ENCODE data around the gene TMEM204.

The TMEM204 gene

DNA sequence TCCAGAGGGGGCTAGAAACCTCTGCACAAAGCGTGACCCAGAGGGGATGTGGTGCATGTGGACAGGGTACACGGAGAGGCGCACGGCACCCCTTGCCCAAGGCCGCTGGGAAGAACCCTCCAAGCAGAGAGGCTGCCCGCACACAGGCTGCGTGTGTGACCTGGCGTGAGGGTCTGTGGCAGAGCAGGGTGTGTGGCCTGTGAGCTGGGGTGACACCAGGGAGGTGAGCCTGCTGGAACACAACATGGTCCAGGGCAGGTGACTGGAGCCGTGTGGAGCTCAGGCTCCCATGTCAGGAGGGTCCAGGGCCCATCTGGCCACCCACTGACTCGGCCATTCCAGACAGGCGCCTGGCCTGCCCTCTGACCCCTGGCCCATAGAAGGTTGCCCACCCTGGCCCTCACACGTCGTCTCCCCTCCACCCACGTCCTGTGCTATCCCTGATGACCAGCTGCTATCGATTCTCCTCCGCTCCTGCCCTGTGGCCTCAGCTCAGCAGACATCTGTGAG lies 14.8 kb upstream of the TMEM204 start:
- TF ChIP-seq, protein P1, sequence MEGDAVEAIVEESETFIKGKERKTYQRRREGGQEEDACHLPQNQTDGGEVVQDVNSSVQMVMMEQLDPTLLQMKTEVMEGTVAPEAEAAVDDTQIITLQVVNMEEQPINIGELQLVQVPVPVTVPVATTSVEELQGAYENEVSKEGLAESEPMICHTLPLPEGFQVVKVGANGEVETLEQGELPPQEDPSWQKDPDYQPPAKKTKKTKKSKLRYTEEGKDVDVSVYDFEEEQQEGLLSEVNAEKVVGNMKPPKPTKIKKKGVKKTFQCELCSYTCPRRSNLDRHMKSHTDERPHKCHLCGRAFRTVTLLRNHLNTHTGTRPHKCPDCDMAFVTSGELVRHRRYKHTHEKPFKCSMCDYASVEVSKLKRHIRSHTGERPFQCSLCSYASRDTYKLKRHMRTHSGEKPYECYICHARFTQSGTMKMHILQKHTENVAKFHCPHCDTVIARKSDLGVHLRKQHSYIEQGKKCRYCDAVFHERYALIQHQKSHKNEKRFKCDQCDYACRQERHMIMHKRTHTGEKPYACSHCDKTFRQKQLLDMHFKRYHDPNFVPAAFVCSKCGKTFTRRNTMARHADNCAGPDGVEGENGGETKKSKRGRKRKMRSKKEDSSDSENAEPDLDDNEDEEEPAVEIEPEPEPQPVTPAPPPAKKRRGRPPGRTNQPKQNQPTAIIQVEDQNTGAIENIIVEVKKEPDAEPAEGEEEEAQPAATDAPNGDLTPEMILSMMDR (conservative IDR thresholded peaks at IDR 0.05; ENCODE audit: control insufficient read depth, insufficient read depth, low read depth, low read length), result no peak
- no peak overlapping the region for H3K4me3 ChIP-seq (ENCODE audit: control insufficient read depth, low read depth, low read length)
- no peak for DNase-seq (ENCODE audit: low read depth)

DNA sequence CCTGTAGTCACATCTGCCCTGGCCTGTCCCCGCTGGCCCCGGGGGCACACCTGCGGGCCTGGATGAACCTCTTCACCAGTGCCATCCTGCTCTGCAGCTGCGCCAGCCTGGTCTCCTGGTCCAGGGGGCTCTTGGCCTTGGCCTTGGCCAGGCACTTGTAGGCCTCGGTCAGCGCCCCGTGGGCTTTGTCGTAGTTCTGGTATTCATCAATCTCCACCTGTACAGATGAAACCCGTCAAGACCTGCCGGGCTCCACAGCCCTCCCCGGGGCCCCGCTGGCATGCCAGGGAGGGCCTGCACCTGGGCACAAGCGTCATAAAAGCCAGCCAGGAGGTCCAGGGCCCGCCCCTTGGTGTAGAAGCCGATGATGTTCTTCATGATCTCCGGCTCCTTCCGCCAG lies 13.6 kb upstream of the TMEM204 start:
- TF ChIP-seq, protein P1 (conservative IDR thresholded peaks at IDR 0.05; ENCODE audit: control insufficient read depth, insufficient read depth, low read depth, low read length), result no peak
- H3K4me3 ChIP-seq (ENCODE audit: control insufficient read depth, low read depth, low read length), result no peak overlapping the region
- no peak for DNase-seq (ENCODE audit: low read depth)

DNA sequence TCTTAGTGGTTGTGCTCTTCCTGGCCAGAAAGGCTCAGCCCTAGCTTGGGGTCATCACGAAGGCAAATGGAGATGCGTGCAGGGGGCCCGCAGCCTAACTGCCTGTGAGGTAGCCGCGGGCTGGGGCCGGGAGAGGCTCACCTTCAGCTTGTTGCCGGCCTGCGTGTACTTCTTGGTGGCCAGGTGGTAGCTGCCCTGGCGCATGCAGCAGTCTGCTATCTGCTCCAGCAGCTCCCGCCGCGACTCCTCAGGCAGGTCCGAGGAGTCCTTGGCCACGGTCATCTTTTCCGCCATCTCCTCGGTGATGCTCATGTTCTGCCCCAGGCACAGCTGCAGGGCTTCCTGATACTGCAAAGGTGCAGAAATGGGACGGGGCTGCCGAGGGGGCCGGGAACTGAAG lies 13.0 kb upstream of the TMEM204 start:
- DNase-seq (ENCODE audit: low read depth), result no peak
- no peak overlapping the region for H3K4me3 ChIP-seq (ENCODE audit: control insufficient read depth, low read depth, low read length)
- TF ChIP-seq, protein P1 (conservative IDR thresholded peaks at IDR 0.05; ENCODE audit: control insufficient read depth, insufficient read depth, low read depth, low read length), result no peak

DNA sequence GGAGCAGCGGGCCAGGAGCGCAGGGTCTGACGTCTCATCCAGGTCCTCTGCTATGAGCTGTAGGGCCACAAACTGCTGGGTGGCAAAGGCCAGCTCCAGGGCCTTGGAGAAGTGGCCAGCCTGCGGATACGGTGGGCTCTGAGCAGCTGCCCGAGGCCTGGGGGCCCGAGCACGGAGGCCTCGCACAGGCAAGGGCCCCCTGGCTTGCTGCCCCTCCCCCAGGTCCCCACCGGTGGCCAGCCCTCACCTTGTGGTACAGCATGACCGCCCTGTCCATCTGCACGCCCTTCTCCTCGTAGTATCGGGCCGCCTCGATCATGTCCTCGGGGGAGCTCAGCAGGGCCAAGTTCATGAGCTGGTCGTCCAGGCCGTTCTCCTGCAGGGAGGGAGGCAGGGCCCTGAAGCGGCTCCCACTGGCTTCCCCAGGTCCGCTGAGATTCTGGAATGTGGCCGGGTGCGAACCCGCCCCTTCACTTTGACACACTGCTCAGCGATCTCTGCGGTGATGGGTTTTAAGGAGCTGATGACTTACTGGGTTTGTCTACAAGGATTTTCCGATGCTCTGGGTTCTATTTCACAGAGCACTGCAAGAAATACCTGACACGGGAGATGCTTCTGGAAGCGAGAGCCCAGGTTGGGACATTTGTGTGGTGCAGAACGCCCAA lies 9.8 kb upstream of the TMEM204 start:
- no peak overlapping the region for H3K4me3 ChIP-seq (ENCODE audit: control insufficient read depth, low read depth, low read length)
- TF ChIP-seq, protein P1 (conservative IDR thresholded peaks at IDR 0.05; ENCODE audit: control insufficient read depth, insufficient read depth, low read depth, low read length), result no peak

DNA sequence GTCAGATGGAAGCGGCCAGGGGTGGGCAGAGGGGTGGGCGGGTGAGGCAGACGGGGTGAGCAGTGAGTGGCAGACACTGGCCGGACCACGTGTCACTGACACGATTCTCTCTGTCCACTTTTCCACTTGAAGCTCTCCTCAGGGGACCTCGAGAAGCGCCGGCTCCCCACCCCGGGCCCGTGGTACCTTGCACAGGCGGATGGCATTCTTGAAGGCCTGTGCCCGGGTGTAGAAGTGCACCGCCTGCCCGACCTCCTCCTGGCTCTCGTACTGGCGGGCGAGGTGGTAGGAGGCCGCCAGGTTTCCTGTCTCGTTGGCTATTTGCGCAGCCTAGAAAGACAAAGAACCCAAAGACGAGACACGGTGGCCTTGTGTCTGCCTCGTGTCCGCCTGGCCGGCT lies 9.1 kb upstream of the TMEM204 start:
- no peak for DNase-seq (ENCODE audit: low read depth)
- no peak overlapping the region for H3K4me3 ChIP-seq (ENCODE audit: control insufficient read depth, low read depth, low read length)
- TF ChIP-seq, protein P1 (conservative IDR thresholded peaks at IDR 0.05; ENCODE audit: control insufficient read depth, insufficient read depth, low read depth, low read length), result no peak

More for the DNA sequence above, 9.8 kb upstream of the TMEM204 start:
- DNase-seq (ENCODE audit: low read depth), result no peak

DNA sequence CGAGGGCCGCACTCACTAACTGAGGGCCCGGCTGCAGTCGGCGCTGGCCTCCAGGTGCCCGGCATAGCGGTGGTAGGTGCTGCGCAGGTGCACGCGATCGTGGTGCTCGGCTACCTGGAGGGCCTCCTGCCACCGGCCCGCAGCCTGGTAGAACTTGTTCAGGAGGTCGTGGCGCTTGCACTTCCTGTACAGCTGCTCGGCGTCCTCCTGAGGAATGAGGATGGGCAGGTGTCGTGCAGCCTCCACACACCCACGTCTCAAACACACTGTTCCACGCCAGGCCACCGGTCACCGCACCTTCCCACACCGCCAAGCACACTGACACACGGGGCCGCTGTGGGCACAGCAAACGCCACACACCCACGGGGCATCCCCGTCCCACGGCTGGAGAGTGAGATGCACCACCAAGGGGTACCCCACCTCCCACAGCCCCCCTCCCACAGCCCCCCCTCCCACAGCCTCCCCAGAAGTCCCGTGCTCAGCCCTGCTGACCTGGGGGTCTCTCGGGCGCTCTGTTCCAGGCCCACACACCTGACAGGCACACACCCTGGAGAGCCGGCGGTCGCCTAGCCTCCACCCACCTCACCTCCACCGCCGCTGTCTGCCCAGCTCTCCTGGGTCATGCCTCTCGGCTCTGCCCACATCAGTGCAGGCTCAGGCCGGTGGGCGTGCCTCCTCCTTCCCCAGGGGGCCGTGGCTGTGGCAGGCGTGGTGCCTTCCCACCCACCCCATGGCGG lies 7.4 kb upstream of the TMEM204 start:
- TF ChIP-seq, protein P1 (conservative IDR thresholded peaks at IDR 0.05; ENCODE audit: control insufficient read depth, insufficient read depth, low read depth, low read length), result no peak
- DNase-seq (ENCODE audit: low read depth), result no peak
- H3K4me3 ChIP-seq (ENCODE audit: control insufficient read depth, low read depth, low read length), result no peak overlapping the region
